DMS 273 treated with DMSO at 0.1 percent for 48 hours (cell line): ENCODE measurements around the gene C2CD5.

Experiments
- DNase-seq: peaks from one replicate; lab custom pipeline; 2025; lab: John Stamatoyannopoulos, UW

C2CD5 gene

DNA sequence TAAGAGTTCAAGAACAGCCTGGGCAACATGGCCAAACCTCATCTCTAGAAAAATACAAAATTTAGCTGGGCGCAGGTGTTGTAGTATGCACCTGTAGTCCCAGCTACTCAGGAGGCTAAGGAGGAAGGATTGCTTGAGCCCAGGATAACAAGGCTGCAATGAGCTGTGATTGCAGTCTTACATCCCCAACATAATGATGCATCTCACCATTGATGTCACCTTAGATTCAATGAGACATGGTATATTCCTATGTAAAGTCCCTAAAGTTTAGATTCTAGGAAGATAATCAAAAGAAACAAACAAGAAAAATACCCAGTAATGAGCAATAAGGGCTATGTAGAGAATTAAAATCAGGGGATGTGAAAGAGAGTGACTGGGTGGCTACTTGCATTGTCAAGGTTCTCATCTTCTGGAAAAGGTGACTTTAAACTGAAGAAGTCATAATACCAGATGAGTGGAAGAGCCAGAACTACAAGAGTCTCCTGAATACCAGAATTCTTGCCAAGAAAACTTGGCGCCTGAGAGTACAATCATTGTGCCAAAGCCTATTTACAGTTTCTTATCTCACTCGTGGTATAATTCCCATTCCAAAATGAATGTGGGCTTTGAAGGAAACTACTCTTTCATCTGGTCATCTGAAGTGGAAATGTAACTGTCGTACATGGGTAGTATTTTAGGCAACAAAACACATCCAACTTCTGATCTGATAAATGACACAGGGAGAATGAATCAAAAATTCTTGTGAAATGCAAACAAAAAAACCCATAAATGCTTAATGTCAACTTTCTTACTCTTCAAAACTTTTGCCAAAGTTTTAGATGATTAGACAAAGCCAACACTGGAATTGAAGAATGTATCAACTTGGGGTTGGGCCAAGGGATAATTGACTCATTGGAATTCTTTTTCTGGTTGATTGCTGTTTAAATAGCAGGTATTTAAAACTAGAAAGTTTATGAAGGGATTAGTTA, 128.7 kb downstream of the C2CD5 start:
- DNase-seq, result no peak

DNA sequence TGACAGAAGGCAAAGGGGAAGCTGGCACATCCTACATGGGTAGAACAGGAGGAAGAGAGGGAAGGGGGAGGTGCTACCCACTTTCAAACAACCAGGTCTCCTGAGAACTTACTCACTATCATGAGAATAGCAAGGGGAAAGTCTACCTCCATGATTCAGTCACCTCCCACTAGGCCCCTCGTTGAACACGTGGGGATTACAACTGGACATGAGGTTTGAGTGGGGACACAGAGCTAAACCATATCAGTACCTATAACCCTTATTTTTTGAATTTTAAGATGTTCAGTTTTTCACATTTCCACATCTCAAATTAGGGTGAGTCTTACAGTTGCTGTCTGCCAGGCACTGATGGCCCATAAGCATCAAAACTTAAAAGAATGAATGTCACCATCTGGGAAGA, 129.6 kb downstream of the C2CD5 start:
- DNase-seq, result no peak

DNA sequence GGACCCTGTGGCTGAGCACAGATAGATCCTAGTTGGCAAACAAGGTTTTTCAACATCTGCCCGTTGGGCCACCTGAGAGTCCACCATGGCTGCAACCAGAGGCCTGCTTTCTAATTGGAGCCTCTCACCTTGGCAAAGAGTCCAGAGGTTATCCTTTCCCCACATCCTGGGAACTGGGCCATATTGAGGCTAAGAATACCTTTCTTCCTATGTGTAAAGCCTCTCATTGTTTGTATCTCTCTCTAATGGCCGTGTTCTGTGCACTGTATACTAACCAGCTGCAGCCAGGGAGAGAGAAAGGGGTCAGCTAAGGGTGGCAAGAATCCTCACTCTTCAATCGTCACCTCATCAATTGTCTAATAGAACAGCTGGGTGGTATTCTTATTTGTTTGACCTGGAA, 130.8 kb downstream of the C2CD5 start:
- DNase-seq, result no peak

- DNase-seq, result no peak
These were observed 131.8 kb downstream of the C2CD5 start for GRCh38 chr12:22412581-22412980.

- no peak for DNase-seq
These were observed 133.9 kb downstream of the C2CD5 start for GRCh38 chr12:22410486-22410885.

- DNase-seq, result no peak
These were observed 134.8 kb downstream of the C2CD5 start for GRCh38 chr12:22409377-22410164.

DNA sequence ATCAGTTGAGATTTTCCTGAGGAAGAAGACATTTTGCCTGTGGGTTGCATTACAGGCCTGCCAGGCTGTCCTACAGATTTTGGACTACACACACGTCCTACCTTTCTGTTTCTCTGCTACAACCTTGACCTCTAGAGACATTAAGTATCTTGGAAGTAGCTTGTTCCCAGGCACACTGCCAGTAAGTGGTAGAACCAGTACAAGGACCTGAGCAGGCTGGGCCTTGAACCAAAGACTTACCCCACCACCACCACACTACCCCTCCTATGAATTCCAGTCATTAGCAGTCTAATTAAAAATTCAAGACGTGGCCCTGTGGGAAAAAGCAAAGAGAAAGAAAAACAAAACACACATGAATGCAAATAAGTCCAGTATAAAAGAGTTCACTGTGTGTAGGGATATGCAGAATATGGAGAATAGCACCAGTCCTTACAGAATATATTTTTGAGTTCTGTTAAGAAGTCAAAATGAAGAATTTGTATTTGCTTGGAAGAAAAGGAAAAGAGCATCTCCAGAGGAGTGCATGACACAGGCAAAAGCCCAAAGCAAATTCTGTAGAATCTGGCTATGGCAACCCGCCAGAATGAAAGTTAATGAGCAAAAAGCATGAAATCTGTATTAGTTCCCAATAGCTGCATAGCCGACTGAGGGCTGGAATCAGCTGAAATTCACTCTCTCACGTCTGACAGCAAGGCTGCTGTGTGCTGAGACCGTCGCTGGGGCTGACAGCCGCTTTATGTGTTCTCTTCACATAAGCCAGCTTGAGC, 135.5 kb downstream of the C2CD5 start:
- no peak for DNase-seq

DNA sequence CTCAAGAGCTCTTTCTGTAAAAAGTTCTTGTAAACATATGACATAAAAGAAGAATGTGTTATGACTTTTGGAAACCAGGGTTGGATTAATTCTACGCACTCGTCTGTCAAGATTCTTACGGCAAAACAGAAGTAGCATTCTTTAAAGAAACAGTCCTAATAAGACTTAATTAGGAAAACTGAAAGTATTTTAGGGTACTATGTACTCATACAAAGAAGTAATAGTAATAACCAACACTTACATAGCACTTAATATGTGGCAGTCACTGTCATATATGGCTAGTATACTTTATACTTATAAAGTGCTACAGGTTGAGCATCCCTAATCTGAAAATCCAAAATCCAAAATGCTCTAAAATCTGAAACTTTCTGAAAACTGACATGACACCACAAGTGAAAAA, 136.9 kb downstream of the C2CD5 start:
- DNase-seq, result no peak

- DNase-seq, result no peak
These were observed 137.7 kb downstream of the C2CD5 start for GRCh38 chr12:22406627-22407026.

GRCh38 chr12:22399464-22400180, 144.7 kb downstream of the C2CD5 start:
- no peak for DNase-seq
